ENCODE data around the gene INPP5A.
"Not testable (repeated sequence)": the region's sequence is repeated elsewhere in the genome, so short reads cannot be mapped to it uniquely, and the experiment has no call there.

Gene INPP5A

GRCh38 chr10:132537684-132538001 lies at the start of gene INPP5A:
INPP5A (plus strand) TSS chr10:132537787; CDS start chr10:132538097, 310 bp downstream.
- DNase-seq, result no peak

GRCh38 chr10:132488231-132488821 lies 49.3 kb upstream of the INPP5A start:
- no peak for DNase-seq

GRCh38 chr10:132489053-132489703 lies 48.4 kb upstream of the INPP5A start:
- no peak for DNase-seq

GRCh38 chr10:132489704-132490534 lies 47.7 kb upstream of the INPP5A start:
- DNase-seq, result no peak

GRCh38 chr10:132491534-132491933 lies 46.1 kb upstream of the INPP5A start:
- not testable (repeated sequence) for DNase-seq

GRCh38 chr10:132492323-132493025 lies 45.1 kb upstream of the INPP5A start:
- no peak for DNase-seq

GRCh38 chr10:132493246-132493755 lies 44.3 kb upstream of the INPP5A start:
- no peak for DNase-seq

- no peak for DNase-seq
Observed at GRCh38 chr10:132493756-132494290, 43.8 kb upstream of the INPP5A start.

- DNase-seq, result no peak
Observed at GRCh38 chr10:132494866-132495630, 42.5 kb upstream of the INPP5A start.

GRCh38 chr10:132496360-132497062 lies 41.1 kb upstream of the INPP5A start:
- no peak for DNase-seq

GRCh38 chr10:132497063-132497680 lies 40.4 kb upstream of the INPP5A start:
- DNase-seq, result no peak

- DNase-seq, result no peak
Observed at GRCh38 chr10:132497861-132498561, 39.6 kb upstream of the INPP5A start.

GRCh38 chr10:132498562-132499366 lies 38.8 kb upstream of the INPP5A start:
- DNase-seq, result no peak

- no peak for DNase-seq
Observed at GRCh38 chr10:132499367-132499685, 38.3 kb upstream of the INPP5A start.

- no peak for DNase-seq
Observed at GRCh38 chr10:132500781-132501415, 36.7 kb upstream of the INPP5A start.

- DNase-seq, result no peak
Observed at GRCh38 chr10:132502544-132503300, 34.9 kb upstream of the INPP5A start.

- no peak for DNase-seq
Observed at GRCh38 chr10:132503581-132504421, 33.8 kb upstream of the INPP5A start.
